HepG2 (cell line): ENCODE data around the gene ELAPOR1. TPM values are rescaled to one million over a fixed set of nuclear protein-coding genes. Genes with fewer than 3 reads are reported as not detected.

Source experiments
- EEA1 ChIP-seq: sonication (generic); formaldehyde crosslinking; IDR thresholded peaks from 2 replicates; pipeline ENCODE4 v1.5.1; 2020; ENCODE audit warnings: mild to moderate bottlenecking, missing genetic modification reagents, borderline replicate concordance
- FOSL2 ChIP-seq: sonication (generic); formaldehyde crosslinking; IDR thresholded peaks from 2 replicates; pipeline ENCODE4 v1.4.0; 2020; ENCODE audit warnings: missing genetic modification reagents
- KLF15 ChIP-seq: sonication (generic); formaldehyde crosslinking; IDR thresholded peaks from 2 replicates; pipeline ENCODE4 v1.8.1; 2023; ENCODE audit warnings: borderline replicate concordance, mild to moderate bottlenecking, inconsistent platforms, missing genetic modification reagents, mixed read lengths
- LCORL ChIP-seq, 2 experiments: fragments of 450-650 bp in 1 of 2; sonication (generic) in 1 of 2; formaldehyde crosslinking in 1 of 2; IDR thresholded peaks; 2 replicates each; pipeline versions ENCODE4 v1.5.0 to v1.6.1; 2017 to 2020; ENCODE audit warnings: antibody characterized with exemption in 1 of 2, missing genetic modification reagents in 1 of 2
- MXD4 ChIP-seq: IDR thresholded peaks from 2 replicates; pipeline ENCODE4 v1.6.1; 2016; ENCODE audit warnings: mild to moderate bottlenecking, missing biosample characterization, missing genetic modification reagents
- MYNN ChIP-seq: sonication (generic); formaldehyde crosslinking; IDR thresholded peaks from 2 replicates; pipeline ENCODE4 v1.4.0; 2020; ENCODE audit warnings: mild to moderate bottlenecking, low read depth, missing genetic modification reagents
- NCOA2 ChIP-seq: sonication (generic); formaldehyde crosslinking; IDR thresholded peaks from 2 replicates; pipeline ENCODE4 v1.8.0; 2022; ENCODE audit warnings: inconsistent platforms
- NCOA5 ChIP-seq: sonication (generic); formaldehyde crosslinking; IDR thresholded peaks from 2 replicates; pipeline ENCODE4 v1.4.0; 2020; ENCODE audit warnings: missing genetic modification reagents
- NFIB ChIP-seq: sonication (generic); formaldehyde crosslinking; IDR thresholded peaks from 2 replicates; pipeline ENCODE4 v1.9.0; 2021; ENCODE audit warnings: missing genetic modification reagents, mild to moderate bottlenecking, borderline replicate concordance
- NR2F2 ChIP-seq: IDR thresholded peaks from 2 replicates; pipeline ENCODE4 v1.6.1; 2012; ENCODE audit warnings: low read depth, inconsistent platforms, borderline replicate concordance
- PAX8 ChIP-seq: sonication (generic); formaldehyde crosslinking; IDR thresholded peaks from 2 replicates; pipeline ENCODE4 v1.8.0; 2022; ENCODE audit warnings: mild to moderate bottlenecking, missing genetic modification reagents, borderline replicate concordance
- PCBP1 ChIP-seq: fragments of 200-400 bp; formaldehyde crosslinking; IDR thresholded peaks from 2 replicates; pipeline ENCODE4 v1.6.1; 2017; ENCODE audit warnings: mild to moderate bottlenecking, low read depth, low read length, borderline replicate concordance
- RELA ChIP-seq: sonication (generic); formaldehyde crosslinking; IDR thresholded peaks from 2 replicates; pipeline ENCODE4 v1.4.0; 2020; ENCODE audit warnings: missing genetic modification reagents
- SCMH1 ChIP-seq: sonication (generic); formaldehyde crosslinking; IDR thresholded peaks from 2 replicates; pipeline ENCODE4 v1.9.0; 2021; ENCODE audit warnings: missing genetic modification reagents, mild to moderate bottlenecking, borderline replicate concordance
- STAT5B ChIP-seq: sonication (generic); formaldehyde crosslinking; IDR thresholded peaks from 2 replicates; pipeline ENCODE4 v1.4.0; 2020; ENCODE audit warnings: missing genetic modification reagents
- TERF1 ChIP-seq: sonication (generic); formaldehyde crosslinking; IDR thresholded peaks from 2 replicates; pipeline ENCODE4 v1.8.0; 2022; ENCODE audit warnings: mild to moderate bottlenecking, missing genetic modification reagents, moderate library complexity
- TMF1 ChIP-seq: sonication (generic); formaldehyde crosslinking; IDR thresholded peaks from 2 replicates; pipeline ENCODE4 v1.8.1; 2022; ENCODE audit warnings: low read depth, missing genetic modification reagents
- TRIM22 ChIP-seq: fragments of 450-650 bp; IDR thresholded peaks from 2 replicates; pipeline ENCODE4 v1.6.1; 2017
- ZKSCAN8 ChIP-seq: IDR thresholded peaks from 2 replicates; pipeline ENCODE4 v1.6.1; 2016; ENCODE audit warnings: borderline replicate concordance, missing genetic modification reagents, missing compliant biosample characterization
- ZNF138 ChIP-seq: sonication (generic); formaldehyde crosslinking; IDR thresholded peaks from 2 replicates; pipeline ENCODE4 v1.5.0; 2020; ENCODE audit warnings: mild to moderate bottlenecking, low read depth, missing genetic modification reagents
- ZNF224 ChIP-seq: sonication (generic); formaldehyde crosslinking; IDR thresholded peaks from 2 replicates; pipeline ENCODE4 v1.5.0; 2020; ENCODE audit warnings: mild to moderate bottlenecking, missing genetic modification reagents
- ZNF225 ChIP-seq: sonication (generic); formaldehyde crosslinking; IDR thresholded peaks from 2 replicates; pipeline ENCODE4 v1.4.0; 2020; ENCODE audit warnings: mild to moderate bottlenecking, missing genetic modification reagents
- ZNF552 ChIP-seq: sonication (generic); formaldehyde crosslinking; IDR thresholded peaks from 2 replicates; pipeline ENCODE4 v1.9.0; 2022; ENCODE audit warnings: missing genetic modification reagents, mild to moderate bottlenecking, borderline replicate concordance
- ZNF644 ChIP-seq: IDR thresholded peaks from 2 replicates; pipeline ENCODE4 v1.6.1; 2016; ENCODE audit warnings: low read depth
- ZNF7 ChIP-seq: IDR thresholded peaks from 2 replicates; pipeline ENCODE4 v1.6.1; 2016; ENCODE audit warnings: missing biosample characterization, missing genetic modification reagents
- ZNF709 ChIP-seq: sonication (generic); formaldehyde crosslinking; IDR thresholded peaks from 2 replicates; pipeline ENCODE4 v1.5.0; 2020; ENCODE audit warnings: mild to moderate bottlenecking, missing genetic modification reagents
- ZNF776 ChIP-seq: sonication (generic); formaldehyde crosslinking; IDR thresholded peaks from 2 replicates; pipeline ENCODE4 v1.4.0; 2020; ENCODE audit warnings: mild to moderate bottlenecking, missing genetic modification reagents
- ZNF790 ChIP-seq: sonication (generic); formaldehyde crosslinking; IDR thresholded peaks from 2 replicates; pipeline ENCODE4 v1.8.0; 2022; ENCODE audit warnings: missing genetic modification reagents, mild to moderate bottlenecking, borderline replicate concordance
- ZNF83 ChIP-seq: sonication (generic); formaldehyde crosslinking; IDR thresholded peaks from 2 replicates; pipeline ENCODE4 v1.4.0; 2020; ENCODE audit warnings: missing genetic modification reagents, mild to moderate bottlenecking, borderline replicate concordance
- ZNF839 ChIP-seq: sonication (generic); formaldehyde crosslinking; IDR thresholded peaks from 2 replicates; pipeline ENCODE4 v1.4.0; 2020; ENCODE audit warnings: missing genetic modification reagents, mild to moderate bottlenecking, borderline replicate concordance
- ZSCAN20 ChIP-seq: sonication (generic); formaldehyde crosslinking; IDR thresholded peaks from 2 replicates; pipeline ENCODE4 v1.4.0; 2020; ENCODE audit warnings: missing genetic modification reagents, mild to moderate bottlenecking, borderline replicate concordance
- polyA plus RNA-seq, 8 experiments: library from polyadenylated mRNA; depleted of rRNA in 3 of 8; stranded (reverse) in 7 of 8; unstranded in 1 of 8; fragments of >200 nt; fragmentation: Illumina TruSeq in 4 of 8; extraction: Trizol in 4 of 8; gene quantifications; 2 replicates each; pipeline versions ENCODE4 v1.2.1 to v1.2.3, GENCODE V29; 2011 to 2016; ENCODE audit warnings: low read depth in 4 of 8, missing spikeins in 1 of 8, mixed read lengths in 1 of 8; ENCODE audit not compliant: insufficient read depth in 1 of 8
- total RNA-seq, 5 experiments: library from RNA; depleted of rRNA; stranded (reverse); fragments of >200 nt; fragmentation: Illumina TruSeq; extraction: Trizol; gene quantifications; 2 replicates each; pipeline ENCODE4 v1.2.3, GENCODE V29; 2016; ENCODE audit warnings: low read depth in 1 of 5

ELAPOR1 gene
- total and polyA plus RNA-seq, 2 of the 13 experiments (the other 11 are each of a cell fraction or from before 2014, with no cell fraction given) = 0.13 to 0.20 TPM

- TF ChIP-seq SCMH1 (CRISPR knock-in tag) (no peak), ZNF644 (CRISPR knock-in tag) (0 out of 2 replicates have a peak, but pooled peaks have one; percentile 7), NFIB (CRISPR knock-in tag) (no peak), ZNF839 (CRISPR knock-in tag) (no peak), ZSCAN20 (CRISPR knock-in tag) (peak; percentile 99), RELA (no peak), STAT5B (CRISPR knock-in tag) (no peak), PAX8 (no peak), EEA1 (CRISPR knock-in tag) (no peak), ZNF225 (CRISPR knock-in tag) (no peak), MXD4 (CRISPR knock-in tag) (no peak), NCOA2 (CRISPR knock-in tag) (peak; percentile 61; the same call in 1 of the 2 replicates), ZNF7 (no peak), PCBP1 (no peak), MYNN (CRISPR knock-in tag) (no peak), ZNF709 (CRISPR knock-in tag) (no peak), ZNF790 (no peak), LCORL (IDR thresholded peaks at IDR 0.05) (no peak), LCORL (CRISPR knock-in tag; IDR thresholded peaks at IDR 0.05) (peak; percentile 60), ZKSCAN8 (CRISPR knock-in tag) (0 out of 2 replicates have a peak, but pooled peaks have one; percentile 16), FOSL2 (CRISPR knock-in tag) (no peak), ZNF224 (CRISPR knock-in tag) (no peak), NCOA5 (CRISPR knock-in tag) (no peak), ZNF776 (CRISPR knock-in tag) (no peak), ZNF552 (CRISPR knock-in tag) (no peak), NR2F2 (peak; percentile 19; the same call in 1 of the 2 replicates), ZNF138 (CRISPR knock-in tag) (no peak), TRIM22 (no peak), ZNF83 (CRISPR knock-in tag) (no peak), TERF1 (CRISPR knock-in tag) (no peak), TMF1 (CRISPR knock-in tag) (no peak), KLF15 (CRISPR knock-in tag) (no peak)
These were observed 43.0 kb downstream of the ELAPOR1 start (continued) for GRCh38 chr1:109156916-109157385.
